Measurements from ENCODE around the gene TSSC4. TPM values are rescaled to one million over a fixed set of nuclear protein-coding genes. Genes with fewer than 3 reads are reported as not detected.

Gene TSSC4
- 10 to 100 TPM; 54.8 to 70.2 (median 66.3) TPM for total RNA-seq

DNA sequence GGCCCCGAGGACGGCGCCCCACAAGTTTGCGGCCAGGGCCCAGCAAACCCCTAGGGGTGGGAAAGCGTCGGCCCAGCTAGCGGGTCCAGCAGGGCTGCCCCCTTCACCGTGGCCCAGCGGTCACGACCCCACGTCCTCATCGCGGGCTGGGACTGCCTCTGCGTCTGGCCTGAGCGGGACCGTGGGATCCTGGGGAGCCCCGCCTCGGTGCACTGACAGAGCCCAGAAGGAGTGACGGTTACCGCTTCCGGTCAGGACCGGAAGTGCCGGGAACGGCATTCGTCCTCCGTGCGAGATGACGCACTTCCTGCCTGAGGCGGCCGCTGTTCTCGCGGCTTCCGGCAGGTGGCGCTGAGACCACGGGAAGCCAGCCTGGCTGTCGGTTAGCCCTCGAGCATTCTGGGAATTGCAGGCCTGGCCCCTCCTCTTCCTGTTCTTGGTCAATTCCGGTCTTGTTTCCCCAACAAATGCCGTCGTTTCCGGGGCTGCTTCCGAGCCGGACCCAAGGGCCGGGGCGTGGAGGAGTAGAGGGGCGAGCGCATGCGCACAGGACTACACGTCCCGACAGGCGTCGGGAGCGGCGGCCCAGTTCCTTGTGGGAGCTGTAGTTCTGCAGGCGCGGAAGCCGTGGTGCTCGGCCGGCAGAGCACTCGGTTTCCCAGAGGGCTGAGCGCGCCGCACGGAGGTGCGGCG is at the start of gene TSSC4:
TSS of gene TSSC4 (plus strand) at position 682 of the 693 bp plus-strand sequence. CDS start 1,884 bp downstream, outside the sequence.
- ATAC-seq: peak; percentile 95
- H3K9me3 ChIP-seq: no peaks in the 10 kb centered on the region
- H3K36me3 ChIP-seq: peaks cover 0 to 64% of the 10 kb centered on the region in 2 donors
- no peaks in the 10 kb centered on the region for H3K27me3 ChIP-seq
- peak within 1 kb of the TSS; percentile 86 to 92 for H3K4me3 ChIP-seq
- TF ChIP-seq, protein P1, sequence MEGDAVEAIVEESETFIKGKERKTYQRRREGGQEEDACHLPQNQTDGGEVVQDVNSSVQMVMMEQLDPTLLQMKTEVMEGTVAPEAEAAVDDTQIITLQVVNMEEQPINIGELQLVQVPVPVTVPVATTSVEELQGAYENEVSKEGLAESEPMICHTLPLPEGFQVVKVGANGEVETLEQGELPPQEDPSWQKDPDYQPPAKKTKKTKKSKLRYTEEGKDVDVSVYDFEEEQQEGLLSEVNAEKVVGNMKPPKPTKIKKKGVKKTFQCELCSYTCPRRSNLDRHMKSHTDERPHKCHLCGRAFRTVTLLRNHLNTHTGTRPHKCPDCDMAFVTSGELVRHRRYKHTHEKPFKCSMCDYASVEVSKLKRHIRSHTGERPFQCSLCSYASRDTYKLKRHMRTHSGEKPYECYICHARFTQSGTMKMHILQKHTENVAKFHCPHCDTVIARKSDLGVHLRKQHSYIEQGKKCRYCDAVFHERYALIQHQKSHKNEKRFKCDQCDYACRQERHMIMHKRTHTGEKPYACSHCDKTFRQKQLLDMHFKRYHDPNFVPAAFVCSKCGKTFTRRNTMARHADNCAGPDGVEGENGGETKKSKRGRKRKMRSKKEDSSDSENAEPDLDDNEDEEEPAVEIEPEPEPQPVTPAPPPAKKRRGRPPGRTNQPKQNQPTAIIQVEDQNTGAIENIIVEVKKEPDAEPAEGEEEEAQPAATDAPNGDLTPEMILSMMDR (IDR thresholded peaks at IDR 0.05): peak in 3 of 4 experiments; percentile 73 to 95 (median 93)
- TF ChIP-seq POLR2A (IDR thresholded peaks at IDR 0.05): peak; percentile 90 to 93
- peak; percentile 7 for TF ChIP-seq EP300 (IDR thresholded peaks at IDR 0.05)
- peak; percentile 98 for TF ChIP-seq POLR2AphosphoS5 (IDR thresholded peaks at IDR 0.05)
- peaks cover 0 to 38% (median 24%) of the 10 kb centered on the region in 3 donors for H3K4me1 ChIP-seq
- peak within 1 kb of the TSS; percentile 96 to 99 (median 98) for H3K27ac ChIP-seq
- WGBS, 2 donors (ENCODE audit: low coverage in 1 of 2): no CpG with 5 or more reads among the region's 66 CpGs

DNA sequence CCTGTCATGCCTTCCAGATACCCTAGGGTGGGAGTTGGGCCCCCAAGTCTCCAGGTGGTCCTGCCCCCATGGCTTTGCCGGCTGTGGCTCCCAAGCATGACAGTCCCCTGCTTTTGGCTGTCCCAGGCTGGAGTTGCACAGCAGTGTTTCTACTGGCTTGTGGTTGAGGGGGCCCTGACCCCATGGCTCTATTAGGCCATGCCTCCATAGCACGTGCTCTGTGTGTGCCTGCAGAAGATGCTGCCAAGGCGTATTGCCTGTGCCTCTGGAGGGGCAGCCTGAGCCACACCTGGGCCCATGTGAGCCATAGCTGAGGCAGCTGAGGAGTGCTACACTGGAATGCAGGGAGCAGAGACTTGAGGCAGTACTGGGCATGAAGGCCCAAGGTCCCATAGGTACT is 48.8 kb upstream of the TSSC4 start:
- no peak overlapping the region for H3K27ac ChIP-seq
- no peak overlapping the region for H3K4me3 ChIP-seq
- H3K4me1 ChIP-seq: no peaks in the 10 kb centered on the region
- no peak for TF ChIP-seq POLR2A (IDR thresholded peaks at IDR 0.05)
- no peak for TF ChIP-seq POLR2AphosphoS5 (IDR thresholded peaks at IDR 0.05)
- TF ChIP-seq EP300 (IDR thresholded peaks at IDR 0.05): no peak
- TF ChIP-seq, protein P1 (IDR thresholded peaks at IDR 0.05): no peak
- H3K36me3 ChIP-seq: no peaks in the 10 kb centered on the region
- WGBS, 2 donors (ENCODE audit: low coverage in 1 of 2): 80% methylated on average over 1 of the region's 3 CpGs; no CpG with 5 or more reads in 1 of the 2 donors
- H3K27me3 ChIP-seq: no peaks in the 10 kb centered on the region
- peaks cover 0 to 11% (median 0%) of the 10 kb centered on the region in 3 donors for H3K9me3 ChIP-seq
- no peak for ATAC-seq

DNA sequence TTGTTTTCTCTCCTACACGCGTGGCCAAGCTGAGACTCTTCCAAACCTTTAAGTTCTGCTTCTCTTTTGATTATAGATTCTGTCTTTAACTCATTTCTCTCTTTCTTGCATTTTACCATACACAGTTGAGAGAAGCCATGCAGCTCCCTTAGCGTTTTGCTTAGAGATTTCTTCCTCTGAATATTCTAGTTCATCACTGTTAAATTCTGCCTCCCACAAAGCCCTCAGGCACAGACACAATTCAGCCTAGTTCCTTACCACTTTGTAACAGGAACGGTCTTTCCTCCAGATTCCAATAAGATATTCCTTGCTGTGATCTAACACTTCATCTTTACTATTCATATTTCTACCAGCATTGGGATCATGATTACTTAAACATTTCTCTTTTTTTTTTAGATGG is 48.1 kb upstream of the TSSC4 start:
- WGBS, 2 donors (ENCODE audit: low coverage in 1 of 2): 73 to 79% methylated on average over 4 of the region's 4 CpGs
- no peak for ATAC-seq
- Histone ChIP-seq H3K4me1 (no peaks in the 10 kb centered on the region), H3K36me3 (no peaks in the 10 kb centered on the region), H3K27ac (no peak overlapping the region), H3K4me3 (no peak overlapping the region), H3K27me3 (no peaks in the 10 kb centered on the region), H3K9me3 (peaks cover 0 to 11% (median 0%) of the 10 kb centered on the region in 3 donors)
- TF ChIP-seq EP300 (IDR thresholded peaks at IDR 0.05): no peak
- TF ChIP-seq, protein P1 (IDR thresholded peaks at IDR 0.05): no peak
- TF ChIP-seq POLR2AphosphoS5 (IDR thresholded peaks at IDR 0.05): no peak
- no peak for TF ChIP-seq POLR2A (IDR thresholded peaks at IDR 0.05)

DNA sequence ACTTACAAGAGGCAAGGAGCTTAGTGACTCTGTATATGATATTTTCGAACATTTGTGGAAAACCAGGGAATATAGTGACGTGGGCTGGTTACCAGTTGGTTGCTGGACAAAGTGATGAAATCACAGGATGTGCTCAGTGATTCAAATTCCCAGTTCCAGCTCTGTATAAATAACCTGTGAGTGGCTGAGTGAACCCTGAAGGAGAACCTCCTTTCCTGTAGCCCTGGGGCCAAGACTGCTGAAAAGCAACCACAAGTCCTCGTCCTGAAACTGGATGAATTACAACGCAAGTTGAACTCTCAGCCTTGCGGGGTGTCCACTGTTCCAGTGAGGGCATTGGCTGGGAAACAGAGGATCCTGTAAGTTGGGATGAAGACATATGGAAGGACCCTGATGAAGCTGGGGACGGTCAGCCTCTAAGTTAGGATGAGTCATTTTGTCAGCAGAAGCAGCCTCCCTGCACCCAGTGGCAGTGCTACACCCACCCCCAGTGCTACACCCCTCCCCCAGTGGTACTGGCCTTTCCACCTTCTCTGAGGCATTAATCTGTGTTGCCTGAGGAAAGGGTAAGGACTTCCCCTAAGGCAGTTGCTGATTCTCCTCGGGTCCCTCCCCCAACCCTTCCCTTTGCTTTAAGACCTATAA is 45.4 kb upstream of the TSSC4 start:
- WGBS, 2 donors (ENCODE audit: low coverage in 1 of 2): 76 to 96% methylated on average over 5 to 6 of the region's 7 CpGs
- Histone ChIP-seq H3K27ac (no peak overlapping the region), H3K4me3 (no peak overlapping the region), H3K9me3 (no peaks in the 10 kb centered on the region), H3K36me3 (no peaks in the 10 kb centered on the region), H3K4me1 (no peaks in the 10 kb centered on the region), H3K27me3 (no peaks in the 10 kb centered on the region)
- no peak for ATAC-seq
- no peak for TF ChIP-seq POLR2AphosphoS5 (IDR thresholded peaks at IDR 0.05)
- no peak for TF ChIP-seq EP300 (IDR thresholded peaks at IDR 0.05)
- no peak for TF ChIP-seq POLR2A (IDR thresholded peaks at IDR 0.05)
- TF ChIP-seq, protein P1 (IDR thresholded peaks at IDR 0.05): no peak

Data from gastroesophageal sphincter (tissue), 4 donors.